LNCAP (cell line): ENCODE measurements around the gene CAPN12.

Experiments used
- CTCF ChIP-seq: fragments of 450-650 bp; IDR thresholded peaks from 2 replicates; pipeline ENCODE4 v1.5.1; 2017; ENCODE audit warnings: mild to moderate bottlenecking

CAPN12 gene

GRCh38 chr19:38784224-38784623 is 40.0 kb upstream of the CAPN12 start:
- no peak for TF ChIP-seq CTCF

DNA sequence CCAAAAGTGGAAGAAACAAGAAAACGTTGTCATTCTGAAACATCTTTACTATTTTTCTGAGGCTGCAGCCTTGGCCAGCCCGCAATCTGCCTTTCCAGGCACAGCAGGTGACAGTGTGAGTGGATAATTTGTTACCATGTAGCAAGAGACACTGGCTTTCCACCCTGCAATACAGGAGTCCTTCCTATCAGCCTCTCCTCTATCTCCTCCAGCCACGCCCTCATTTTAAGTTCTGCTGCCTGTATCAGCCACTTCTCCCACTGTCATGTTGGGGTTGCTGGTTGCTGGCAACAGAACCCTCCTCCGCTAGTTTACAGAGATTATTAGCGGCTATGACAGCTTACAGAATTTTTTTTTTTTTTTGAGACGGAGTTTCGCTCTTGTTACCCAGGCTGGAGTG is 36.8 kb upstream of the CAPN12 start:
- no peak for TF ChIP-seq CTCF

DNA sequence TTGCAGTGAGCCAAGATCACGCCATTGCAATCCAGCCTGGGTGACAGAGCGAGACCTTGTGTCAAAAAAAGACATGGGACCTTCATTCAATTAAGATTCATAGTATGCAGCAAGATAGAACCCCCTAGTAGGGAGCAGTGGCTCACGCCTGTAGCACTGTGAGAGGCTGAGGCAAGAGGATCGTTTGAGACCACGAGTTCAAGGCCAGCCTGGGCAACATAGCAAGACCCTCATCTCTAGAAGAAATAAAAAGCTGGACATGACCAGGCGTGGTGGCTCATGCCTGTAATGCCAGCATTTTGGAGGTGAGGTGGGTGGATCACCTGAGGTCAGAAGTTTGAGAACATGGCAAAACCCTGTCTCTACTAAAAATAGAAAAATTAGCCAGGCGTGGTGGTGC is 36.2 kb upstream of the CAPN12 start:
- TF ChIP-seq CTCF, result no peak

GRCh38 chr19:38778733-38779132 is 34.5 kb upstream of the CAPN12 start:
- TF ChIP-seq CTCF, result no peak

GRCh38 chr19:38774181-38774950 is 30.1 kb upstream of the CAPN12 start:
- TF ChIP-seq CTCF, result no peak

- TF ChIP-seq CTCF, result no peak
Measured at GRCh38 chr19:38773469-38774177, 29.3 kb upstream of the CAPN12 start, which contains the start of gene LGALS7. Gene LGALS7, minus strand, starts transcription at chr19:38773517. Its CDS starts 25 bp downstream, at chr19:38773492.

DNA sequence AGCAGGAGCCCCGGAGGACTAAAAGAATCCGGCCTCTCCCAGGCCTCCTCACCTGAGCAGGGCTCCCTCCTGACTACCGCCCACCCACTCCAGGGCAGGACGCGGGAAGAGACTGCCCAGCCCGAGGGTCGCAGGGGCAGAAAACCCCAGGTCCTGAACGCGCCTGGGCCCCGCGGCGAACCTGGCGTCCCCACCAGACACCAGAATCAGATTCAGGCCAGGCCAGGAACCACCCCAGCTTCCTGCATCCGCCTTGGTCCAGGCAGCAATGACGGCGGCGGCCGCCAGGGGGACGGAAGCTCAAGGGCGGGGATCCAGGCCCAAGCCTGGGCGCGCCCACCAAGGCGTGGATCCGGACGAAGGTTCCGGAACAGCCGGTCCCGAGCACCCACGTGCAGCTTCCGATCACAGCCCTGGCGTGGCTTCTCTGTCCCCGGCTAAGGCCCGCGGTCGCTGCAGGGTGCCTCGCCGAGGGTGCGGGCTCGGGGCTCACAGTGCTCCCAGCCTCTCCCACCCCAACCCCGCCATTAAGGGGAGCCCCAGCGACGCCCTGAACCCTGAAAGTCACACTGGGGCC is 25.4 kb upstream of the CAPN12 start:
- TF ChIP-seq CTCF, result peak; percentile 44; the same call in 1 of the 2 replicates
